T-helper 9 cell (primary cell): ENCODE results near the gene ELK3.
"Not testable (repeated sequence)": the region's sequence is repeated elsewhere in the genome, so short reads cannot be mapped to it uniquely, and the experiment has no call there.

ENCODE experiments used
- DNase-seq: peaks from one replicate; pipeline ENCODE4 v3.0.0-alpha.2; 2020

ELK3 gene

GRCh38 chr12:96311191-96311590 lies 117.0 kb downstream of the ELK3 start:
- no peak for DNase-seq

- no peak for DNase-seq
Observed at GRCh38 chr12:96313606-96314005, 119.4 kb downstream of the ELK3 start.

GRCh38 chr12:96314723-96315122 lies 120.5 kb downstream of the ELK3 start:
- no peak for DNase-seq

GRCh38 chr12:96315741-96316481 lies 121.7 kb downstream of the ELK3 start:
- DNase-seq = not testable (repeated sequence)

- DNase-seq = not testable (repeated sequence)
Observed at GRCh38 chr12:96317801-96318200, 123.6 kb downstream of the ELK3 start.
